Epithelial cell of esophagus (primary cell): Measurements from ENCODE around the gene PIP4P1.

Experiments used
- DNase-seq: peaks from one replicate; pipeline ENCODE4 v3.0.0; 2010; ENCODE audit warnings: low read depth
- H3K4me3 ChIP-seq: 2 replicates; pipeline ENCODE4 v1.5.1; 2011; ENCODE audit warnings: mild to moderate bottlenecking, low read length, control low read depth
- CTCF ChIP-seq: IDR thresholded peaks from 2 replicates; pipeline ENCODE4 v1.5.1; 2011; ENCODE audit warnings: low read depth, mild to moderate bottlenecking, low read length, control low read depth, inconsistent platforms; ENCODE audit not compliant: insufficient read depth; ENCODE audit errors: missing control alignments

The PIP4P1 gene

GRCh38 chr14:20435582-20436362 is 25.5 kb downstream of the PIP4P1 start, which contains the start of gene KLHL33:
Gene KLHL33, minus strand, starts transcription at chr14:20436166. Its CDS starts 355 bp downstream, at chr14:20435811.
- no peak for DNase-seq
- no peak for TF ChIP-seq CTCF
- no peak within 1 kb of the TSS for H3K4me3 ChIP-seq

- no peak for DNase-seq
- TF ChIP-seq CTCF: no peak
- H3K4me3 ChIP-seq: no peak overlapping the region
Observed at GRCh38 chr14:20434701-20435581, 26.3 kb downstream of the PIP4P1 start.

GRCh38 chr14:20429801-20430669 is 31.2 kb downstream of the PIP4P1 start:
- no peak for DNase-seq
- no peak overlapping the region for H3K4me3 ChIP-seq
- no peak for TF ChIP-seq CTCF

- H3K4me3 ChIP-seq: no peak overlapping the region
- DNase-seq: no peak
- no peak for TF ChIP-seq CTCF
Observed at GRCh38 chr14:20428802-20429201, 32.4 kb downstream of the PIP4P1 start.

- no peak for TF ChIP-seq CTCF
- no peak overlapping the region for H3K4me3 ChIP-seq
- no peak for DNase-seq
Observed at GRCh38 chr14:20428010-20428365, 33.2 kb downstream of the PIP4P1 start.

- peak; percentile 71 for DNase-seq
Observed at GRCh38 chr14:20427231-20428009, 33.8 kb downstream of the PIP4P1 start.

More at GRCh38 chr14:20427231-20428009, 33.8 kb downstream of the PIP4P1 start:
- H3K4me3 ChIP-seq: no peak overlapping the region
- TF ChIP-seq CTCF: no peak
